Medulla oblongata (tissue), 1 donor: ENCODE data around the gene ATXN1.
"Not testable (repeated sequence)": the region's sequence is repeated elsewhere in the genome, so short reads cannot be mapped to it uniquely, and the experiment has no call there.

ENCODE experiments used
- DNase-seq: peaks from one replicate; pipeline ENCODE4 v3.0.0-alpha.2; 2015; ENCODE audit errors: extremely low spot score

Gene ATXN1

GRCh38 chr6:16760516-16761470 lies at the start of gene ATXN1:
Gene ATXN1 (minus strand): TSS chr6:16761460.
- peak; percentile 78 for DNase-seq

GRCh38 chr6:16810411-16810810 lies 49.2 kb upstream of the ATXN1 start:
- no peak for DNase-seq

- no peak for DNase-seq
These were observed 48.6 kb upstream of the ATXN1 start for GRCh38 chr6:16809753-16810358.

- no peak for DNase-seq
These were observed 46.7 kb upstream of the ATXN1 start for GRCh38 chr6:16807956-16808355.

- DNase-seq, result no peak
These were observed 45.1 kb upstream of the ATXN1 start for GRCh38 chr6:16806363-16806762.

GRCh38 chr6:16805243-16805950 lies 44.1 kb upstream of the ATXN1 start:
- no peak for DNase-seq

GRCh38 chr6:16804546-16805242 lies 43.4 kb upstream of the ATXN1 start:
- no peak for DNase-seq

GRCh38 chr6:16803294-16804200 lies 42.3 kb upstream of the ATXN1 start:
- peak; percentile 87 for DNase-seq

- no peak for DNase-seq
These were observed 40.8 kb upstream of the ATXN1 start for GRCh38 chr6:16802071-16802470.

GRCh38 chr6:16800942-16801341 lies 39.7 kb upstream of the ATXN1 start:
- DNase-seq, result no peak

GRCh38 chr6:16800341-16800740 lies 39.1 kb upstream of the ATXN1 start:
- no peak for DNase-seq

GRCh38 chr6:16799279-16800193 lies 38.3 kb upstream of the ATXN1 start:
- no peak for DNase-seq

- DNase-seq, result no peak
These were observed 32.7 kb upstream of the ATXN1 start for GRCh38 chr6:16793828-16794412.

- DNase-seq, result no peak
These were observed 28.2 kb upstream of the ATXN1 start for GRCh38 chr6:16789329-16790038.

- DNase-seq, result no peak
These were observed 25.9 kb upstream of the ATXN1 start for GRCh38 chr6:16787128-16787682.

GRCh38 chr6:16785496-16785895 lies 24.2 kb upstream of the ATXN1 start:
- DNase-seq, result no peak

GRCh38 chr6:16784957-16785356 lies 23.7 kb upstream of the ATXN1 start:
- DNase-seq, result not testable (repeated sequence)

GRCh38 chr6:16783952-16784565 lies 22.8 kb upstream of the ATXN1 start:
- no peak for DNase-seq
